Panc1 (cell line): ENCODE data around the gene SMIM11. TPM values are rescaled to one million over a fixed set of nuclear protein-coding genes. Genes with fewer than 3 reads are reported as not detected.

Experiments
- ATAC-seq: fragments of 200-7000 bp; cut with Tn5 transposase; 2 replicates; pipeline ENCODE4 v1.9.1; 2020; ENCODE audit warnings: mild to moderate bottlenecking, moderate library complexity
- BruUV-seq: library from RNA; stranded (reverse); fragments of 400-500 nt; replicated peaks from 2 replicates; lab custom pipeline; 2021; lab: Mats Ljungman, UMichigan
- CTCF ChIA-PET: fragments of 300-600 bp; sonication (Branson Sonifier 250); formaldehyde crosslinking; loops from one replicate; lab custom pipeline; 2022; ENCODE audit warnings: antibody characterized with exemption; lab: Charles Lee
- POLR2A ChIA-PET: fragments of 300-600 bp; sonication (Branson Sonifier 250); formaldehyde crosslinking; loops from one replicate; lab custom pipeline; 2022; ENCODE audit warnings: antibody characterized with exemption; lab: Charles Lee
- DNase-seq: peaks from one replicate; pipeline ENCODE4 v3.0.0-alpha.2; 2010; ENCODE audit warnings: low read depth, low spot score
- H3K27ac ChIP-seq: 2 replicates; pipeline ENCODE4 v1.5.1; 2011; ENCODE audit warnings: mild to moderate bottlenecking, low read length, inconsistent platforms
- H3K27me3 ChIP-seq: fragments of 200-500 bp; sonication (Bioruptor generic); 2 replicates; pipeline ENCODE4 v1.6.0; 2014; ENCODE audit warnings: low read length, inconsistent platforms; ENCODE audit not compliant: control insufficient read depth, insufficient read depth
- H3K36me3 ChIP-seq: fragments of 200-500 bp; sonication (Bioruptor generic); 2 replicates; pipeline ENCODE4 v1.5.1; 2014; ENCODE audit warnings: inconsistent platforms, mild to moderate bottlenecking, low read length, moderate library complexity; ENCODE audit not compliant: control insufficient read depth, insufficient read depth
- H3K4me1 ChIP-seq: 2 replicates; pipeline ENCODE4 v1.5.1; 2011; ENCODE audit warnings: inconsistent platforms, mild to moderate bottlenecking, low read length, moderate library complexity; ENCODE audit not compliant: control insufficient read depth, insufficient read depth
- H3K4me3 ChIP-seq, 2 experiments: 2 replicates each; pipeline ENCODE4 v1.5.1; 2011 to 2012; ENCODE audit warnings: low read depth in 2 of 2, low read length in 2 of 2, mild to moderate bottlenecking in 2 of 2, inconsistent platforms in 1 of 2, moderate library complexity in 1 of 2
- H3K9me3 ChIP-seq: fragments of 200-500 bp; sonication (Bioruptor generic); 2 replicates; pipeline ENCODE4 v1.5.1; 2014; ENCODE audit warnings: low read depth, mild to moderate bottlenecking, inconsistent platforms, low read length, moderate library complexity; ENCODE audit not compliant: control insufficient read depth, insufficient read depth
- CTCF ChIP-seq: fragments of 450-650 bp; IDR thresholded peaks from 2 replicates; pipeline ENCODE4 v1.5.1; 2017; ENCODE audit warnings: mild to moderate bottlenecking
- POLR2AphosphoS5 ChIP-seq: IDR thresholded peaks from 2 replicates; pipeline ENCODE4 v1.6.1; 2012; ENCODE audit warnings: mild to moderate bottlenecking, low read depth, low read length, moderate library complexity
- REST ChIP-seq, 2 experiments: IDR thresholded peaks; 2 replicates each; pipeline ENCODE4 v1.6.1; 2011 to 2012; ENCODE audit warnings: low read depth in 2 of 2, control low read depth in 1 of 2, low read length in 1 of 2, mild to moderate bottlenecking in 1 of 2, moderate library complexity in 1 of 2; ENCODE audit not compliant: insufficient read depth in 1 of 2
- SIN3A ChIP-seq: IDR thresholded peaks from 2 replicates; pipeline ENCODE4 v1.6.1; 2012; ENCODE audit warnings: low read depth, mild to moderate bottlenecking, low read length, moderate library complexity, borderline replicate concordance; ENCODE audit not compliant: insufficient read depth
- TCF7L2 ChIP-seq: IDR thresholded peaks from 2 replicates; pipeline ENCODE4 v1.6.1; 2011; ENCODE audit warnings: mild to moderate bottlenecking, low read depth, low read length, inconsistent platforms
- in situ Hi-C: cut with HindIII; loops from 2 replicates; pipeline ENCODE4 v1.10.0; 2016; ENCODE audit warnings: low sequenced_read_pairs, low pct_unique_long_range_greater_than_20kb
- intact Hi-C: fragments of 100-400 bp; cut with micrococcal nuclease; formaldehyde crosslinking; loops from one replicate; pipeline ENCODE4 v1.10.0; 2022; ENCODE audit not compliant: unreplicated experiment
- total RNA-seq: library from RNA; stranded (reverse); gene quantifications from one replicate; pipeline ENCODE4 v1.2.1, GENCODE V29; 2021; ENCODE audit not compliant: unreplicated experiment

The SMIM11 gene
- total RNA-seq, 1 experiment from 2014 or later = 17.1 TPM

GRCh38 chr21:34355570-34355969 lies 19.7 kb upstream of the SMIM11 start:
- no peak for DNase-seq
- Histone ChIP-seq H3K4me3 (no peak overlapping the region), H3K9me3 (no peaks in the 10 kb centered on the region), H3K36me3 (no peaks in the 10 kb centered on the region), H3K27ac (no peak overlapping the region), H3K4me1 (no peaks in the 10 kb centered on the region), H3K27me3 (no peaks in the 10 kb centered on the region)
- no TSS peak for BruUV-seq
- no peak for TF ChIP-seq REST (IDR thresholded peaks at IDR 0.05; ENCODE audit: insufficient read depth in 1 of 2, low read depth in 2 of 2, low read length in 1 of 2)
- no peak for TF ChIP-seq SIN3A
- TF ChIP-seq POLR2AphosphoS5 = no peak
- no peak for TF ChIP-seq CTCF
- TF ChIP-seq TCF7L2 = no peak
- ChIA-PET CTCF (no interaction called here), POLR2A (no interaction called here)
- intact Hi-C loops = no loop called here
- in situ Hi-C loops = no loop called here
- ATAC-seq = no peak

GRCh38 chr21:34357889-34358288 lies 17.4 kb upstream of the SMIM11 start:
- no TSS peak for BruUV-seq
- in situ Hi-C loops (no loop called here), intact Hi-C loops (no loop called here)
- ChIA-PET POLR2A (no interaction called here), CTCF (no interaction called here)
- H3K9me3 ChIP-seq = no peaks in the 10 kb centered on the region
- H3K27ac ChIP-seq = no peak overlapping the region
- H3K27me3 ChIP-seq = no peaks in the 10 kb centered on the region
- H3K4me3 ChIP-seq = no peak overlapping the region
- DNase-seq (no peak), ATAC-seq (no peak)
- no peaks in the 10 kb centered on the region for H3K36me3 ChIP-seq
- H3K4me1 ChIP-seq = 0 out of 2 replicates have a peak, but pooled peaks cover 3% of the 10 kb centered on the region
- no peak for TF ChIP-seq CTCF
- no peak for TF ChIP-seq SIN3A
- no peak for TF ChIP-seq POLR2AphosphoS5
